Esophagus muscularis mucosa (tissue), 4 donors: ENCODE measurements around the gene CXCL5.

ENCODE experiments used
- EP300 ChIP-seq: sonication (generic); formaldehyde crosslinking; IDR thresholded peaks from one replicate; pipeline ENCODE4 v1.6.1; 2017; ENCODE audit warnings: antibody characterized with exemption
- POLR2A ChIP-seq: fragments of 450-650 bp; IDR thresholded peaks from one replicate; pipeline ENCODE4 v1.6.1; 2017; ENCODE audit warnings: antibody characterized with exemption, moderate library complexity, mild to moderate bottlenecking, low read depth
- POLR2AphosphoS5 ChIP-seq, 2 donors: sonication (generic); formaldehyde crosslinking; IDR thresholded peaks; one replicate each; pipeline ENCODE4 v1.6.1; 2017; ENCODE audit warnings: antibody characterized with exemption in 2 of 2
- TF ChIP-seq, protein P1 (sequence below), 3 experiments: fragments of 200-600 bp in 2 of 3; fragments of 450-650 bp in 1 of 3; sonication (generic) in 2 of 3; IDR thresholded peaks; one replicate each; pipeline ENCODE4 v1.5.1; 2017 to 2019; ENCODE audit warnings: antibody characterized with exemption in 3 of 3, mild to moderate bottlenecking in 2 of 3, moderate library complexity in 1 of 3

- TF ChIP-seq POLR2A = no peak
- TF ChIP-seq, protein P1, sequence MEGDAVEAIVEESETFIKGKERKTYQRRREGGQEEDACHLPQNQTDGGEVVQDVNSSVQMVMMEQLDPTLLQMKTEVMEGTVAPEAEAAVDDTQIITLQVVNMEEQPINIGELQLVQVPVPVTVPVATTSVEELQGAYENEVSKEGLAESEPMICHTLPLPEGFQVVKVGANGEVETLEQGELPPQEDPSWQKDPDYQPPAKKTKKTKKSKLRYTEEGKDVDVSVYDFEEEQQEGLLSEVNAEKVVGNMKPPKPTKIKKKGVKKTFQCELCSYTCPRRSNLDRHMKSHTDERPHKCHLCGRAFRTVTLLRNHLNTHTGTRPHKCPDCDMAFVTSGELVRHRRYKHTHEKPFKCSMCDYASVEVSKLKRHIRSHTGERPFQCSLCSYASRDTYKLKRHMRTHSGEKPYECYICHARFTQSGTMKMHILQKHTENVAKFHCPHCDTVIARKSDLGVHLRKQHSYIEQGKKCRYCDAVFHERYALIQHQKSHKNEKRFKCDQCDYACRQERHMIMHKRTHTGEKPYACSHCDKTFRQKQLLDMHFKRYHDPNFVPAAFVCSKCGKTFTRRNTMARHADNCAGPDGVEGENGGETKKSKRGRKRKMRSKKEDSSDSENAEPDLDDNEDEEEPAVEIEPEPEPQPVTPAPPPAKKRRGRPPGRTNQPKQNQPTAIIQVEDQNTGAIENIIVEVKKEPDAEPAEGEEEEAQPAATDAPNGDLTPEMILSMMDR (IDR thresholded peaks at IDR 0.05) = no peak
- TF ChIP-seq POLR2AphosphoS5 (IDR thresholded peaks at IDR 0.05) = no peak
- TF ChIP-seq EP300 = no peak
Observed at GRCh38 chr4:73998040-73999011, at the start of gene CXCL5.
